ENCODE data around the gene MAGI1.

GRCh38 chr3:65811086-65811761 lies 227.5 kb downstream of the MAGI1 start:
- no peak for TF ChIP-seq POLR2A (IDR thresholded peaks at IDR 0.05; ENCODE audit: low read depth, low read length)
- no peak for TF ChIP-seq TAF1 (IDR thresholded peaks at IDR 0.05; ENCODE audit: borderline replicate concordance, low read depth, low read length)
- no peak for TF ChIP-seq POLR2AphosphoS5 (IDR thresholded peaks at IDR 0.05; ENCODE audit: low read depth, low read length)

All from GM12892 (cell line).